Measurements from ENCODE around the gene SH2D6.
"Not testable (repeated sequence)": the region's sequence is repeated elsewhere in the genome, so short reads cannot be mapped to it uniquely, and the experiment has no call there.

Gene SH2D6

DNA sequence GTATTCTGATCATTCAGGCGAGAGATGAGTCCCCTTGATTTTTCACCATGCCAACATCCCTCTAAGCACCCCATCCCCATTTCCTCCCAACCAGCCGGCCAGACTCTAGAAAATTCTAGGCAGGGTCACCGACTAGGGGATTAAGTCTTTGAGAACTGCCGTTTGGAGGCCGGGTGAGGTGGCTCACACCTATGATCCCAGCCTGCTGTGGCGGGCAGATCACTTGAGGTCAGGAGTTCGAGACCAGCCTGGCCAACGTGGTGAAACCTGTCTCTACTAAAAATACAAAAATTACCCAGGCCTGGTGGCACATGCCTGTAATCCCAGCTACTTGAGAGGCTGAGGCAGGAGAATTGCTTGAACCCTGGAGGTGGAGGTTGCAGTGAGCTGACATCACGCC is 21.1 kb downstream of the SH2D6 start:
- H3K9ac ChIP-seq (ENCODE audit: low read length); H3K27me3 ChIP-seq (ENCODE audit: control insufficient read depth, insufficient read depth, low read length); H3K36me3 ChIP-seq (ENCODE audit: control insufficient read depth, insufficient read depth, low read length); H3K4me3 ChIP-seq (ENCODE audit: low read length); H3K9me3 ChIP-seq (ENCODE audit: control insufficient read depth, low read length): not testable (repeated sequence)
- peaks cover 44% of the 10 kb centered on the region for H3K4me1 ChIP-seq (ENCODE audit: control insufficient read depth, insufficient read depth, low read length)

DNA sequence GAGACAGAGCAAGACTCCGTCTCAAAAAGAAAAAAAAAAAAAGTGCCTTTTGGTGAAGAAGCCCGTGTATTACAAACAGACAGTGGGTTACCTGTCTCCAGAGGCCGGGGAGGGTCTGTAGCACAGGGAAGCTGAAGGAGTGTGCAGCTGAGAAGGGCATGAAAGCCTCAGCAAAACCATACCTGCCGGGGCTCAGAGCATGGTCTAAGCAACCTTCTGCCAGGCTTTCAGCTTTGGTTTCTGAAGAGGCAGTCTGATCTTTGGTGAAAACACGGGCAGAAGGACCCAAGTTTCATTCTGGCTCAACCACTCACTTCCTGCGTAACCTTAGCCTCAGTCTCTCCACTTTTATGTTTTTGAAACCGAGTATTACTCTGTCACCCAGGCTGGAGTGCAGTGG is 21.5 kb downstream of the SH2D6 start:
- H3K4me1 ChIP-seq (ENCODE audit: control insufficient read depth, insufficient read depth, low read length), result peaks cover 42% of the 10 kb centered on the region
- H3K36me3 ChIP-seq (ENCODE audit: control insufficient read depth, insufficient read depth, low read length), result no peaks in the 10 kb centered on the region
- H3K9ac ChIP-seq (ENCODE audit: low read length), result no peak overlapping the region
- no peaks in the 10 kb centered on the region for H3K9me3 ChIP-seq (ENCODE audit: control insufficient read depth, low read length)
- no peaks in the 10 kb centered on the region for H3K27me3 ChIP-seq (ENCODE audit: control insufficient read depth, insufficient read depth, low read length)
- no peak overlapping the region for H3K4me3 ChIP-seq (ENCODE audit: low read length)

DNA sequence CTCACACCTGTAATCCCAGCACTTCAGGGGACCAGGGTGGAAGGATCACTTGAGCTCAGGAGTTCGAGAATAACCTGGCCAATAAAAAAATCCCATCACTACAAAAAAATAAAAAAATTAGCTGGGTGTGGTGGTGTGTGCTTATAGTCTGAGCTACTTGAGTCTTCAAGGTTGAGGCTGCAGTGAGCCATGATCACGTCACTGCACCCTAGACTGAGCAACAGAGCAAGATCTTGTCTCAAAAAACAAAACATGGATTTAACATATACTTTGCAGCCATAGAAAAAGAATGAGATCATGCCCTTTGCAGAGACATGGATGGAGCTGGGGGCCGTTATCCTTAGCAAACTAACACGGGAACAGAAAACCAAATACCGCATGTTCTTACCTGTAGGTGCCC is 22.2 kb downstream of the SH2D6 start:
- Histone ChIP-seq H3K9me3 (ENCODE audit: control insufficient read depth, low read length) (no peaks in the 10 kb centered on the region), H3K4me3 (ENCODE audit: low read length) (no peak overlapping the region), H3K36me3 (ENCODE audit: control insufficient read depth, insufficient read depth, low read length) (no peaks in the 10 kb centered on the region), H3K9ac (ENCODE audit: low read length) (no peak overlapping the region), H3K27me3 (ENCODE audit: control insufficient read depth, insufficient read depth, low read length) (no peaks in the 10 kb centered on the region), H3K4me1 (ENCODE audit: control insufficient read depth, insufficient read depth, low read length) (peaks cover 37% of the 10 kb centered on the region)

DNA sequence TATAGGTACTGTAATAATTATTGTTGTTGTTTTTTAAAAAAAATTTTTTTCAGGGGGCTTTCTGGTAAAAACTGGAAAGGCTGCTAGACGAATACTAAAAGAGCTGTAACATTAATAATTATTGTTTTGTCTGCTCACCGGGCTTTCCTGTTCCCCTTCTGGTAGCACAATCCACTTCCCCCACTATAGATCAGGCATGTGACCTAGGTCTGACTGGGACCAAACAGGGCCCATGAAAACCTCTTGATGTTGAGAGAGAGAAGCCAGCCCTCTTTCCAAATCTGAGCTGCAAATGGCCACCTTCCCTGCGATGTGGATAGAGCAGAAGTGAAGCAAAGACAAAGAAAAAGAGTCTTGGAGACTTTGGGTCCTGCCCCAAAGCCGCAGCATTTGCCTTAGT is 23.4 kb downstream of the SH2D6 start:
- H3K4me1 ChIP-seq (ENCODE audit: control insufficient read depth, insufficient read depth, low read length), result peaks cover 32% of the 10 kb centered on the region
- H3K36me3 ChIP-seq (ENCODE audit: control insufficient read depth, insufficient read depth, low read length), result no peaks in the 10 kb centered on the region
- no peak overlapping the region for H3K4me3 ChIP-seq (ENCODE audit: low read length)
- H3K9ac ChIP-seq (ENCODE audit: low read length), result no peak overlapping the region
- no peaks in the 10 kb centered on the region for H3K9me3 ChIP-seq (ENCODE audit: control insufficient read depth, low read length)
- H3K27me3 ChIP-seq (ENCODE audit: control insufficient read depth, insufficient read depth, low read length), result no peaks in the 10 kb centered on the region

DNA sequence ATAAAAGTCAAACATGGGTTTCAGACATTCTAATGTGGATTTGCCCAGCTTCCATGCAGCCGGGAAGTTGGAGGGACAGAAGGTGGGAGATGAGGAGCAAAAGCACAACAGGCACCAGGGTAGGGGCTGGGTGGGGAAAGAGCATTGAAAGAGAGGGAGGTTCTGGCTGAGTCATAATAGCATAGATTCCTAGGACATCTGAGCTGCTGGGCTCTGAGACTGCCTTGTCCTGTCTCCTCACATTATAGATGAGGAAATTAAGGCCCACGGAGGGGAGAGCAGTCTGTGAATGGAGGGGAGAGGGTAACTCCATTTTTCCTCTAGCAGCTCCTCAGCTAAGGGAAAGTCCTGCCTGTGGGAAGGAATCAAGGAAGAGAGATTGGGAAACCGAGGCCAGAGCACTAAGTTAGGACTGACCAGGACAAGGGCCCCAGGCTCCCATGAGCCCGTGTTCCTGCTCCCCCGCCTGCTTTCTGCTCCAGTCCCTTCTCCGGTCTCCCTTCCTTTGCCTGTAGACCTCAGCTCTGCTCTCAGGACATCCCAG is 26.2 kb downstream of the SH2D6 start:
- Histone ChIP-seq H3K9me3 (ENCODE audit: control insufficient read depth, low read length) (no peaks in the 10 kb centered on the region), H3K36me3 (ENCODE audit: control insufficient read depth, insufficient read depth, low read length) (no peaks in the 10 kb centered on the region), H3K4me3 (ENCODE audit: low read length) (no peak overlapping the region), H3K4me1 (ENCODE audit: control insufficient read depth, insufficient read depth, low read length) (peaks cover 12% of the 10 kb centered on the region), H3K27me3 (ENCODE audit: control insufficient read depth, insufficient read depth, low read length) (no peaks in the 10 kb centered on the region), H3K9ac (ENCODE audit: low read length) (no peak overlapping the region)

DNA sequence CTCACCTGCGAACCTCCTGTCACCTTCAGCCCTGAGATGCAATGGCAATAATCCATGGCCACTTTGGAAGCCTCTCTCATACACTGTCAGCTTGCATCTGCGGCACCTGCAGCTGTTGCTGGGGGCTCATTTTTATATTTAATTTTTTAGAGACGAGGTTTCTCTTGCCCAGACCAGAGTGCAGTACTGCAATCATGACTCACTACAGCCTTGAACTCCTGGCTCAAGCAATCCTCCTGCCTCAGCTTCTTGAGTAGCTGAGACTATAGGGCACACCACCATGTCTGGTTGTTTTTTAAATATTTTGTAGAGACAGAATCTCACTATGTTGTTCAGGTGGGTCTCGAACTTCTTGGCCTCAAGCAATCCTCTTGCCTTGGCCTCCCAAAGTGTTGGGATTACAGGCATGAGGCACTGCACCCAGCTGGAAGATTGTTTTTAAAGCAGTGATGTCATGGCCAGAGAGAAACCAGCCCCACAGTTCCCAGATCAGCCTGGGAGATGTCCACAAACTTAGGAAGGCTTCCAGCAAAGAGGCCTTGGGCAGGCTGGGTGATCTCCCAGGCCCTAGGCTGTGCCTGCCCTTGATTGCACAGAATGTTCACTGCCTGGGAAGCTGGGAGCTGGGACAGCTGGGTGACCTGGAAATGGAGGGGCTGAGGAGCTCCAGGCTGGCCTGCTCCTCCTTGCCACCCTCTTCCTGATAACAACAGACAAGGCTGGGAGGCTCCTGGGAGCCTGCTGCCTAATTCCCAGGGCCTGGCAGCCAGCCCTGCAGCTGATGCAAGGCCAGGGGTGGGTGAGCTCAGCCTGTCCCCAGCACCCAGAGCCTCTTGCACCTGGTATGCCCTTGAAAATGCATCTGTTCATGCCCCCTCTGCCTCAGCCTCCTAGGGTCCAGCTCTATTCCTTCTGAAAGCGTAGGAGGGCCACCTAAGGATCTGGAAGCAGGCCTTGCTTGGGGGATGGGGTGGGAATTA is 27.1 kb downstream of the SH2D6 start:
- H3K36me3 ChIP-seq (ENCODE audit: control insufficient read depth, insufficient read depth, low read length), result no peaks in the 10 kb centered on the region
- H3K27me3 ChIP-seq (ENCODE audit: control insufficient read depth, insufficient read depth, low read length), result no peaks in the 10 kb centered on the region
- H3K9ac ChIP-seq (ENCODE audit: low read length), result no peak overlapping the region
- H3K4me1 ChIP-seq (ENCODE audit: control insufficient read depth, insufficient read depth, low read length), result peaks cover 12% of the 10 kb centered on the region
- no peak overlapping the region for H3K4me3 ChIP-seq (ENCODE audit: low read length)
- H3K9me3 ChIP-seq (ENCODE audit: control insufficient read depth, low read length), result no peaks in the 10 kb centered on the region

DNA sequence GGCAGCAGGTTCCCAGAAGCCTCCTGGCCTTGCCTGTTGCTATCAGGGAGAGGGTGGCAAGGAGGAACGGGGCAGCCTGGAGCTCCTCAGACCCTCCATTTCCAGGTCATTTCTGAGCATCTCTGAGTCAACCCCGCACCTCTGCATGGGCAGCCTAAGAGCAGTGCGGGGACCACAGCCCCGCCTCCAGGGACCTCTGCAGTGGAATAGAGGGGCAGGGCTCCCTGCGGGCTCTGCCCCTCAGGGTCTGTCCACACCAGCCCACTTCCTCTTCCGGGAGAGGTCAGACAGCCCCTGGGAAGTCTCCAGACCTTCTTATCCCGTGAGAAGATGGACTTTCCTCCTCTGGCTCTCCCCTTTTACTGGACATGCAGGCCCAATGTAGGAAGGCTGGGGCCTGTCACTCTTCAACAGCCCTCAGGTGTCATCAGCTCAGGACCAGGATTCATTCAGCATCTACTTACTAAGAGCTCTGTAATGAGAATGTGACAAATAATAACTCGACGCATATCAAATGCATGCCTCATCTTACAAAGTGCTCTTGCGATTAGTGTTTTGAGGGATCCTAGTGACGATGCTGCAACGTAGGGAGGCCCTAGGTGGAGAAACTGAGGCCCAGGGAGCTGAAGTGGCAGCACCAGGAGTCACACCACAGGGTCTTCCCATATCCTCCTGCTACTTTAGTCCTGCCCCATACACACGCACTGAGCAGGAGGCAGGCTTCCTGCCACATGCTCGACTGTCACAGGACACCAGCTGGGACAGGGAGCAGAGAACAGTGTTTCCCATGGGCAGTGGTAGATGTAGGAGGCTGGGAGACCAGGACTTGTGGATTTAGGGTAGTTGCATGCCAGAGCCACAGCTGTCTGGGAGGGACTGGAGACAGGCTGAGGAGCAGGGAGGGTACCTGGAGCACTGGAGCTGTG is 28.0 kb downstream of the SH2D6 start:
- no peaks in the 10 kb centered on the region for H3K27me3 ChIP-seq (ENCODE audit: control insufficient read depth, insufficient read depth, low read length)
- peaks cover 12% of the 10 kb centered on the region for H3K4me1 ChIP-seq (ENCODE audit: control insufficient read depth, insufficient read depth, low read length)
- no peak overlapping the region for H3K4me3 ChIP-seq (ENCODE audit: low read length)
- no peak overlapping the region for H3K9ac ChIP-seq (ENCODE audit: low read length)
- H3K9me3 ChIP-seq (ENCODE audit: control insufficient read depth, low read length), result no peaks in the 10 kb centered on the region
- no peaks in the 10 kb centered on the region for H3K36me3 ChIP-seq (ENCODE audit: control insufficient read depth, insufficient read depth, low read length)

DNA sequence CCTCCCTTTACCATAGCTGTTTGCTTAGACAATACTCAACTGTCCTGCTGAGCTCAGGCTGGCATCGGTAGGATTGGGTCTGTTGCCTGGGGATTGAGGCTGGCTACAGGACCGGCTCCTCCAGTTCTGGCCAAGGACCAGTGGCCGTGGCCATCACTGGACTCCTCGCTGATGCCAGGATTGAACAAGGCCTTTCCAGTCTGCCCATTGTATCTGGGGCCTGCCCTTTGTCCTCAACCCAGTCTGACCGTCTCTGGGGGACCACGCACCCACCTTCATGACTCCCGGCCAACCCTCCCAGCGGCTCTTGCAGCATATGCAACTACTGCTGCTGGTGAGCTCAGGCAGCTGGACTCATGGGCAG is 28.7 kb downstream of the SH2D6 start:
- H3K27me3 ChIP-seq (ENCODE audit: control insufficient read depth, insufficient read depth, low read length), result no peaks in the 10 kb centered on the region
- H3K9ac ChIP-seq (ENCODE audit: low read length), result no peak overlapping the region
- no peaks in the 10 kb centered on the region for H3K36me3 ChIP-seq (ENCODE audit: control insufficient read depth, insufficient read depth, low read length)
- H3K9me3 ChIP-seq (ENCODE audit: control insufficient read depth, low read length), result no peaks in the 10 kb centered on the region
- H3K4me1 ChIP-seq (ENCODE audit: control insufficient read depth, insufficient read depth, low read length), result peaks cover 12% of the 10 kb centered on the region
- no peak overlapping the region for H3K4me3 ChIP-seq (ENCODE audit: low read length)

DNA sequence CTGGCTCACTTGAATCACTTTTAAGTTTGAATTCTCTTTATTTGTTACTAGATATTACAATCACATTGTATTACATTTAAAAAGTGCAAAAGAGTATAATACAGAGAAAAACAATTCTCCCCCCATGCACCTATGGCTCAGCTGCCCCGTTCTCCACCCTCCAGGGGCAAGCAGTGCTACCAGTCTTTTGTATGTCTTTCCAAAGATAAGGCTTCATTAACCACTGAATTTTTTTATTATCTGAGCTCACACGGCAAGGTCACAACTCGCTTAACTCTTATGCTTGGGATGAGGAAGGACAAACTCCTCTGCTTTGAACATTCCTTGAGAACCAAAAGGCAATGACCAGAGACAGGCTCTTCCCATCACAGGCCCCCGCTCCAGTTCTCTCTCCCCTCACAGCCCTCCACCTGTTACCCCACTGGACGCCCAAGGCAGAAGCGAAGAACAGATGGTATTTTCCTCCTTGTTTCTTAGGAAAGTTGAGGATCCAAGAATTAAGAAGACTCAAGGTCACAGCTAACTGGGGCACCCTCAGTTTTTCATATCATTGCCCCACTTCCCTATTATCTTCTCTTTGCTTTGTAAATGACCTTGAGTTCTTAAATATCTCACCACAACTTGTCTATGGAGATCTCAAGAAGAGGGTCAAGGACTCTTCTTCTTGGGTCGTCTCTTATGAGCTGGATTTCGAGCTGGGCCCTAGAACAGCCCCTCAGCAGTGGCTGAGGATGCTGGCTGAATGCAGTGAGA is 30.1 kb downstream of the SH2D6 start:
- Histone ChIP-seq H3K4me3 (ENCODE audit: low read length) (no peak overlapping the region), H3K36me3 (ENCODE audit: control insufficient read depth, insufficient read depth, low read length) (no peaks in the 10 kb centered on the region), H3K9ac (ENCODE audit: low read length) (no peak overlapping the region), H3K27me3 (ENCODE audit: control insufficient read depth, insufficient read depth, low read length) (no peaks in the 10 kb centered on the region), H3K9me3 (ENCODE audit: control insufficient read depth, low read length) (no peaks in the 10 kb centered on the region), H3K4me1 (ENCODE audit: control insufficient read depth, insufficient read depth, low read length) (peaks cover 12% of the 10 kb centered on the region)

DNA sequence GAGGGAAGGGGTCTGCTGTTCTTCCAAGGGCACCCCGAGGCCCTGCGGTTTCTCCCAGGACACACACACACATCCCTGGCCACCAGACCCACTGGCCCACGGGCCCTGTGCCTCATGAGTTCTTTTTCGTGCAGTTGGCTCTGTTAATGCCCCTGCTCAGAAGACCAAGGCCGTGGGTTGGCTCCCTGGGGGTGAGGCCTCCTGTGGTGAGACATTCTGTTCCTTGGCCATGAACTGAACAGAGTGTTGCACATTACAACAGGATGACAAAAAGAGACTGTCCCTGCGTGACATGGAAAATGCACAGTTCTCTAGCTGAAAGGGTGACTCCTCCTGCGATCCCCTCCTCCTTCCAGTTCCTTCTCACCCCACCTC is 30.7 kb downstream of the SH2D6 start:
- no peaks in the 10 kb centered on the region for H3K36me3 ChIP-seq (ENCODE audit: control insufficient read depth, insufficient read depth, low read length)
- H3K4me1 ChIP-seq (ENCODE audit: control insufficient read depth, insufficient read depth, low read length), result peaks cover 12% of the 10 kb centered on the region
- no peaks in the 10 kb centered on the region for H3K27me3 ChIP-seq (ENCODE audit: control insufficient read depth, insufficient read depth, low read length)
- H3K9ac ChIP-seq (ENCODE audit: low read length), result no peak overlapping the region
- H3K9me3 ChIP-seq (ENCODE audit: control insufficient read depth, low read length), result no peaks in the 10 kb centered on the region
- no peak overlapping the region for H3K4me3 ChIP-seq (ENCODE audit: low read length)

DNA sequence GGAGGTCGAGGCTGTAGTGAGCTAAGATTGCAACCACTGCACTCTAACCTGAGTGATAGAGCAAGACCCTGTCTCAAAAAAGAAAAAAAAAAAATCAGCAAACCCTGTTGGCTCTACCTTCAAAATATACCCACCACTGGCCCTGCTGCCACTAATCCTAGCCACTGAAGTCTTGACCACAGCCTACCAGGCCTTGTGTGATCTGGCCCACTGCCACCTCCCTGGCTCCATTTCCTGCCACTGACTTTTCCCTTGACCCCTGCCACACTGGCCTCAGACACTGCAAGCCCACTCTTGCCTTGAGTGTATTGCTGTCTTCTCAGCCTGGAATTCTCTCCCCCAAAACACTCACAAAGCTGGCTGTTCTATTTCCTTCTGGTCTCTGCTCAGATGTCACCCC is 33.7 kb downstream of the SH2D6 start:
- Histone ChIP-seq H3K27me3 (ENCODE audit: control insufficient read depth, insufficient read depth, low read length) (no peaks in the 10 kb centered on the region), H3K4me3 (ENCODE audit: low read length) (no peak overlapping the region), H3K36me3 (ENCODE audit: control insufficient read depth, insufficient read depth, low read length) (no peaks in the 10 kb centered on the region), H3K9ac (ENCODE audit: low read length) (no peak overlapping the region), H3K9me3 (ENCODE audit: control insufficient read depth, low read length) (no peaks in the 10 kb centered on the region), H3K4me1 (ENCODE audit: control insufficient read depth, insufficient read depth, low read length) (peaks cover 22% of the 10 kb centered on the region)

All from mucosa of stomach (tissue), 1 donor.